ENCODE measurements around the gene GCK. TPM values are rescaled to one million over a fixed set of nuclear protein-coding genes. Genes with fewer than 3 reads are reported as not detected.
"Not testable (repeated sequence)": the region's sequence is repeated elsewhere in the genome, so short reads cannot be mapped to it uniquely, and the experiment has no call there.

The GCK gene
- total and polyA plus RNA-seq, 2 donors (not counting 1 experiment from before 2014, with no cell fraction given) = 0.22 to 0.24 TPM

GRCh38 chr7:44175730-44176129 lies 13.5 kb downstream of the GCK start:
- 88% methylated on average over 2 of the region's 3 CpGs for WGBS (ENCODE audit: insufficient coverage)
- CTCF ChIA-PET = no interaction called here
- H3K4me2 ChIP-seq (replicated peaks; ENCODE audit: low read depth, low read length, poor library complexity, severe bottlenecking) = no peak overlapping the region

GRCh38 chr7:44174694-44174948 lies 14.6 kb downstream of the GCK start:
- intact Hi-C loops (cut with micrococcal nuclease); H3K27ac ChIP-seq (ENCODE audit: low read length in 2 of 2); H3K36me3 ChIP-seq (replicated peaks in 1 of 2; ENCODE audit: control extremely low read depth in 1 of 2, control insufficient read depth in 1 of 2, extremely low read depth in 1 of 2, insufficient read depth in 2 of 2, low read length in 1 of 2); H3K79me2 ChIP-seq (ENCODE audit: control insufficient read depth, insufficient read depth, low read length); POLR2A ChIA-PET; H3K9me3 ChIP-seq (ENCODE audit: control extremely low read depth in 1 of 3, control insufficient read depth in 2 of 3, insufficient read depth in 1 of 3, low read length in 2 of 3); H2AFZ ChIP-seq (ENCODE audit: insufficient read depth, low read depth, low read length, poor library complexity, severe bottlenecking); DNase-seq; H3K4me2 ChIP-seq (replicated peaks; ENCODE audit: low read depth, low read length, poor library complexity, severe bottlenecking); H3K4me3 Mint-ChIP-seq; CTCF ChIA-PET; H3K27ac Mint-ChIP-seq; ATAC-seq (ENCODE audit: low read depth); H3K9me3 Mint-ChIP-seq (ENCODE audit: insufficient read depth); H3K9ac ChIP-seq (ENCODE audit: low read length); H3K4me1 Mint-ChIP-seq; H3K4me1 ChIP-seq (ENCODE audit: control insufficient read depth in 2 of 2, insufficient read depth in 2 of 2, low read length in 2 of 2); H3K4me3 ChIP-seq (ENCODE audit: control extremely low read depth in 1 of 5, extremely low read depth in 1 of 5, insufficient read depth in 1 of 5, low read depth in 2 of 5, low read length in 4 of 5); H4K20me1 ChIP-seq (ENCODE audit: control insufficient read depth, insufficient read depth, low read length, poor library complexity, severe bottlenecking): not testable (repeated sequence)
- peak; percentile 33 for TF ChIP-seq CTCF (IDR thresholded peaks at IDR 0.05)
- WGBS (ENCODE audit: insufficient coverage) = 29% methylated on average over 1 of the region's 1 CpG
- peaks cover 41% of the 10 kb centered on the region for H3K27me3 Mint-ChIP-seq
- peaks cover 0 to 24% (median 1%) of the 10 kb centered on the region in 4 experiments for H3K27me3 ChIP-seq (replicated peaks in 1 of 4; ENCODE audit: control extremely low read depth in 1 of 4, control insufficient read depth in 3 of 4, insufficient read depth in 4 of 4, low read length in 3 of 4)

More at GRCh38 chr7:44175730-44176129, 13.5 kb downstream of the GCK start:
- no peak overlapping the region for H3K4me3 Mint-ChIP-seq
- H2AFZ ChIP-seq (ENCODE audit: insufficient read depth, low read depth, low read length, poor library complexity, severe bottlenecking) = no peak overlapping the region
- no peak overlapping the region for H3K27ac ChIP-seq (ENCODE audit: low read length in 2 of 2)
- intact Hi-C loops (cut with micrococcal nuclease) = no loop called here
- ATAC-seq (ENCODE audit: low read depth) (no peak), DNase-seq (no peak)
- TF ChIP-seq EZH2 (IDR thresholded peaks at IDR 0.05; ENCODE audit: borderline replicate concordance, insufficient read depth, low read depth, low read length, poor library complexity, severe bottlenecking) = no peak
- no peak for TF ChIP-seq CTCF (IDR thresholded peaks at IDR 0.05)
- no peak overlapping the region for H3K4me3 ChIP-seq (ENCODE audit: control extremely low read depth in 1 of 5, extremely low read depth in 1 of 5, insufficient read depth in 1 of 5, low read depth in 2 of 5, low read length in 4 of 5)
- H3K9ac ChIP-seq (ENCODE audit: low read length) = no peak overlapping the region
- no peaks in the 10 kb centered on the region for H3K36me3 ChIP-seq (replicated peaks in 1 of 2; ENCODE audit: control extremely low read depth in 1 of 2, control insufficient read depth in 1 of 2, extremely low read depth in 1 of 2, insufficient read depth in 2 of 2, low read length in 1 of 2)
- peaks cover 3% of the 10 kb centered on the region for H3K4me1 Mint-ChIP-seq
- H3K4me1 ChIP-seq (ENCODE audit: control insufficient read depth in 2 of 2, insufficient read depth in 2 of 2, low read length in 2 of 2) = no peaks in the 10 kb centered on the region
- H3K79me2 ChIP-seq (ENCODE audit: control insufficient read depth, insufficient read depth, low read length) = no peaks in the 10 kb centered on the region
- H3K9me3 Mint-ChIP-seq (ENCODE audit: insufficient read depth) = no peaks in the 10 kb centered on the region
- no peak overlapping the region for H3K27ac Mint-ChIP-seq
- POLR2A ChIA-PET = no interaction called here
- H3K27me3 ChIP-seq (replicated peaks in 1 of 4; ENCODE audit: control extremely low read depth in 1 of 4, control insufficient read depth in 3 of 4, insufficient read depth in 4 of 4, low read length in 3 of 4) = peaks cover 0 to 24% (median 1%) of the 10 kb centered on the region in 4 experiments
- H3K27me3 Mint-ChIP-seq = peaks cover 41% of the 10 kb centered on the region
- no peaks in the 10 kb centered on the region for H3K9me3 ChIP-seq (ENCODE audit: control extremely low read depth in 1 of 3, control insufficient read depth in 2 of 3, insufficient read depth in 1 of 3, low read length in 2 of 3)
- no peaks in the 10 kb centered on the region for H4K20me1 ChIP-seq (ENCODE audit: control insufficient read depth, insufficient read depth, low read length, poor library complexity, severe bottlenecking)
